Stimulated activated CD4-positive, alpha-beta T cell treated with anti-CD3 and anti-CD28 coated beads, TNF-alpha, amount 100 ng/mL, for 48 hours (primary cell): Measurements from ENCODE around the gene AARS2.

Experiments used
- DNase-seq, 3 donors: peaks; one replicate each; pipeline ENCODE4 v3.0.0-alpha.2; 2020; ENCODE audit warnings: low read depth in 3 of 3

The AARS2 gene

DNA sequence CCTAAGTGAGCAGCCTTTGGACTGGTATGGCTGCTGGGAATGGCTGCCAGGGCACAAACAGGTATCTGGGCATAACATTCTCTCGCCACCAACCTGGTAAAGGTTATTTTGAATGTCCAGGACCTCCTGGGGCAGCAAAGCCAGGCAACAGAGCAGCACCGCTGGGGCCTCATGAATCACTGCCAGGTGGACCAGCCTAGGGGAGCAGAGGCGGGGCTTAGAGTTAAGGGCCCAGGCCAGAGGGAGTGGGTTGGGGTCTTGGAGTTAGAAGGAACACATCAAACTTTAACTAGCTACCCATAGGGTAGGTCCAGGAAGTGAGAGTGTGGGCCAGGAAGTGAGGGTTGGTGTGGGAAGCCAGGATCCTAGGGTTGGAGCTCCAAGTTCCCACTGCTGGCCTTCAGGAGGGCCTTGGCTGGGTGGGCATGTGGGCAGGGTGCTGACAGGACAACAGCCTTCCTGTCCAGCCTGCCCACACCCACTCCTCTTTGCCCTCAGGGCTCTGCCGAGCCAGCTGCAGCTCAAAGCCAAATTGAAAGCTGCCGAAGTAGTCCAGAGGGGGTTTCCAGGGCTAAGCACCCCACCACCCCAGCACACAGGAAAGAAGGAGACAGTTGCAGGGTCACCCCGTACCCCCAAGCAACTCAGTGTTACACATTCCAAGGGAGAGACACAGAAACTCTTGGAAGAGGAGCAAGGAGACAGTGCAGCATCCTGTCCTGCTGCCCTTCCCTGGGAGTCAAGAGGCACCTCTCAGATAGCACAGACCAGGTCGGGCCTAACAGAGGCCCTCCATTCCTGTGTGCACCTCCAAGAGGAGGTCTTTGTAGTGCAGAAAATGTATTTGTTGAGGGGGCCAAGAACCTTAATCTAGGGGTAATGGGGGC is 50.4 kb downstream of the AARS2 start:
- DNase-seq = no peak

DNA sequence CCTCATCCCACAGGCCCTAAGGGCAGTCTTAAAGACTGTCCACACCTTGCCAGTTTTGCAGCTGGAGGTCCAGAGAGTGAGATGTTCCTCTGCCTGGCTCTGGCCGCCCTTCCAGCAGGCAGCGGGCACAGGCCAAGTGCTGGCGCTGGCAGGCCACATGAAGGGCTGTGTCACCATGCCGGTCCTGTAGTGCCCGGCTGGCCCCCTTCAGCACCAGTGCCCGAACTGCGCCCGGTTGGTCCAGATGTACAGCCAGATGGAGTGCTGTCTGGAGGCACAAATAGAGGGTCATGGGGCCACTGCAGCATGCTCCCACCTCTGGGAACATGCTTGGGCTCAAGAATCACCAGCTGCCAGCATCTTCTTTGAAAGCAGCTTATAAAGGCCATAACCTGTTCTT is 51.6 kb downstream of the AARS2 start:
- no peak for DNase-seq

DNA sequence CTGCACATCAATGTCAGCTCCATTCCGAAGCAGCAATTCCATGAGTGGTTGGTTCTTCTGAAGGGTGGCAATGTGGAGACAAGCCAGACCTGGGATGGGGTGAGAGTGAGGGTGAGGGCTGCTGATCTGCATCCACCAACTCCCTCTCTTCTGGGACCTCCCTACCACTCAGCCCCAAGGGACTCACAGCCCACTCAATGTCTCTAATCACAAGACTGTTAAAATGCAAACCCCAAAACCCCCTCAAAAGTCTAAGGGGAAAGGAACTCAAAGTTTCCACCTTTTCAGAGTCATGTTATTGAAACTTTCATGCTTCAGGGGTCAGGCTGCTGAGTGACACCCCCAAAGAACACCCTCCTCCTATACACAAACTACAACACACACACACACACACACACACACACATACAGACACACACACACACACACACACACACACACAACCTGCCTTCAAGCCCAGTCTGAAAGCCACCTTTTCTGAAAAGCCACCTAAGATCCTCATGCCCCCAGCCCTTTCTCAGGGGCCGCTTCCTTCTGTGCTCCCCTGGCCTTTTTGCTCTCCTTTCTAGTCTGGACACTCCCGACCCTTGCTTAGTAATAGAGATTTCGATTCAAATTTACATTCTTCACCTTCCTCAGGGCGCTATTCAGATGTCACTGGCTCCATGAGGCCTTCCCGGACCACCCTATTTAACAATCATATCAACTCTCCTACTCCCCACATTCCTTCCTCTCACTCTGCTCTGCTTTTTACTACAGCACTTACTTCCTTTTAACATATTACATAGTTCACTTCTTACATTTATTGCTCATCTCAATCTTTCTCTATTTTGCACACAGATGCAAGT is 52.5 kb downstream of the AARS2 start:
- no peak for DNase-seq

- DNase-seq = no peak
Measured at GRCh38 chr6:44260011-44260410, 53.1 kb downstream of the AARS2 start.

DNA sequence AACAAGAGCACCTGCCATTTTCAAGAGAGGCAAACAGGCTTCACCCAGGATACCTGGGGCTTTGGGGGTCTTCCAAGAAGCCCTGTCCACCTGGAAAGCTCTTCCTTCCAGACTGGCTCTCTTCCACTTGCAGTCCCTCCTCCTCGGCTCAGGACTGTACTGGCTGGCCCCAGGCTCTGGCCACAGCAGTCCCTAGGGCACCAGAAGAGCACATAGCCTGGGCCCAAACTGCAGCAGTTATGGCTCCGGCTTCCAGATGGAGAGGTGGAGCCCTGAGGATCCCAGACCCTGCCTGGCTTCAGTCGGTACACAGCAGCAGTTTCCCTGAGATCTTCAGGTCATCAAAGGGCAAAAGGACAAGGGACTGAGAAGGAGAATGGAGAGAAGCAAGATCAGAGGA is 54.2 kb downstream of the AARS2 start:
- no peak for DNase-seq

DNA sequence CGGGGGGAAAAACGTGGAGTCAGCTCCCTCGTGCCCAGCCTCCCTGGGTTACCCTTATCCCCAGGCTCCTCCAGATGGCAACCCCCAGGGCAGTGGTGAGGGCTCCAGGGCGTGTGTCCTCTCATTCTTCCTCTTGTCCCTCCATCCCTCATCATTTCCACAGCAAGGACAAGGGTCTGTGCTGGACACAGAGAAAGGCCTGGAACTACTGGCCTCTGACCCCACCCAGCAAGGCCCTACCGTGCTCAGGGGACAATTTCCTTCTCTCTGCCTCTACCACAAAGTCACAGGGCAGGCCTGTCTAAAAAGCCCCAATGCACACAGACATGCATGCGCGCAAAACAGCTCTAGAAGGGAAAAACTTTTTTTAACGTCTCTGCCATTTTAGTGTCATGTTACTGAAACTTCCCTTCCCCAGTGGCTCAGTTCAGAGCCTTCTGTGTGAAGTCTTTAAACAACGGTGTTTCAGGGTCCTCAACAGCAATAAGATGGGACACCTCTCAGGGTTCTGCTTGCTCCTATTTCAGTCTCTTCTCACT is 54.8 kb downstream of the AARS2 start:
- no peak for DNase-seq

GRCh38 chr6:44257753-44258324 is 55.3 kb downstream of the AARS2 start:
- DNase-seq = no peak

GRCh38 chr6:44257025-44257752 is 56.0 kb downstream of the AARS2 start, which contains the start of gene SLC35B2:
Gene SLC35B2 (minus strand): TSS chr6:44257528. CDS start chr6:44257410, 118 bp downstream.
- no peak for DNase-seq

GRCh38 chr6:44256775-44257024 is 56.4 kb downstream of the AARS2 start:
- DNase-seq = no peak

- no peak for DNase-seq
Measured at GRCh38 chr6:44255871-44256774, 57.0 kb downstream of the AARS2 start.

GRCh38 chr6:44255105-44255808 is 57.9 kb downstream of the AARS2 start:
- DNase-seq = no peak

GRCh38 chr6:44254191-44255104 is 58.7 kb downstream of the AARS2 start:
- DNase-seq = no peak

GRCh38 chr6:44253307-44254101 is 59.6 kb downstream of the AARS2 start:
- peak in 1 of 3 donors; percentile 74 for DNase-seq

DNA sequence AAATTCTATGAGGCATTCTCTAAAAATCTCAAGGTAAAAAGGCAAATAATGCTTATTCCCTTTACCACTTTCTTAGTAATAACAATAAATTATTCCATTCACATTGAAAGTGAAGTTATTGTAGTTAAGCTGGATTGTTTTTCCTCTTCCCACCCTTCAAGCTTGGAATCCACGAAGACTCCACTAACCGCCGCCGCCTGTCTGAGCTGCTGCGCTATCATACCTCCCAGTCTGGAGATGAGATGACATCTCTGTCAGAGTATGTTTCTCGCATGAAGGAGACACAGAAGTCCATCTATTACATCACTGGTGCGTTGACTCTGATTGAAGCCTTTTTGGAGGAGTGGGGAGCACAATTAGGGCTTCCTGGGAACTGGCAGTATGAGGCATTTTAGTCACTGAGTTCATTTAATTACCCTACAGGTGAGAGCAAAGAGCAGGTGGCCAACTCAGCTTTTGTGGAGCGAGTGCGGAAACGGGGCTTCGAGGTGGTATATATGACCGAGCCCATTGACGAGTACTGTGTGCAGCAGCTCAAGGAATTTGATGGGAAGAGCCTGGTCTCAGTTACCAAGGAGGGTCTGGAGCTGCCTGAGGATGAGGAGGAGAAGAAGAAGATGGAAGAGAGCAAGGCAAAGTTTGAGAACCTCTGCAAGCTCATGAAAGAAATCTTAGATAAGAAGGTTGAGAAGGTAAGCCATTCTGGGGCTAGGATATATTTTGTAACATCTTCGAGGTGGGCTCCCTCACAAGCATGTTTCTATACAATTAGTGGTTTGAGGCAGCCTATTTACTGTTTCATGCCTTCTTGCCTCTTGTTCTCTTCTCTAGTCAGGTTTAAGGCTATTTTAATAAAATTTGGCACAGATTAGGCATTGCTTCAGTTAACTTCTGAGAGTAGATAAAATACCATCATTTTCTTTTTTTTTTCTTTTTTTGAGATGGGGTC is 61.3 kb downstream of the AARS2 start:
- DNase-seq = no peak

DNA sequence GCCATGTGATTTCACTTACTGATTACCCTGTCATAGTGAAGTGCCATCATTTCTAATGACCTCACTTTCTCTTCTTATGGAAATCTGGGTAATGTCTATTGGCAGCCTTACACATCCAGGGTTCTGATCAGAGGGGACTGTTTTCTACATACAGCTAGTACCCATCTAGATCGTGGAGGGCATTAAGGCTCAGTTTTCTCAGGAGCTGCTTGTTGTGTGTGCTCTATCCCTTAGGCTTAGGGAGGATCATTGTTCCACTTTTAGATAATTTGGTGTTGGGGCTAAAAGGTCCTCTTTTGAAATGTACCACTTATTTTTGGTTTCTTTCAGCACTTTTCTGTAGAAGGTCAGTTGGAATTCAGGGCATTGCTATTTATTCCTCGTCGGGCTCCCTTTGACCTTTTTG is 62.4 kb downstream of the AARS2 start:
- DNase-seq = no peak

- DNase-seq = no peak
Measured at GRCh38 chr6:44250067-44250717, 63.0 kb downstream of the AARS2 start.
